ENCODE measurements around the gene CASK.

GRCh38 chrX:41629539-41629938 lies 293.8 kb downstream of the CASK start:
- TF ChIP-seq, protein P1, sequence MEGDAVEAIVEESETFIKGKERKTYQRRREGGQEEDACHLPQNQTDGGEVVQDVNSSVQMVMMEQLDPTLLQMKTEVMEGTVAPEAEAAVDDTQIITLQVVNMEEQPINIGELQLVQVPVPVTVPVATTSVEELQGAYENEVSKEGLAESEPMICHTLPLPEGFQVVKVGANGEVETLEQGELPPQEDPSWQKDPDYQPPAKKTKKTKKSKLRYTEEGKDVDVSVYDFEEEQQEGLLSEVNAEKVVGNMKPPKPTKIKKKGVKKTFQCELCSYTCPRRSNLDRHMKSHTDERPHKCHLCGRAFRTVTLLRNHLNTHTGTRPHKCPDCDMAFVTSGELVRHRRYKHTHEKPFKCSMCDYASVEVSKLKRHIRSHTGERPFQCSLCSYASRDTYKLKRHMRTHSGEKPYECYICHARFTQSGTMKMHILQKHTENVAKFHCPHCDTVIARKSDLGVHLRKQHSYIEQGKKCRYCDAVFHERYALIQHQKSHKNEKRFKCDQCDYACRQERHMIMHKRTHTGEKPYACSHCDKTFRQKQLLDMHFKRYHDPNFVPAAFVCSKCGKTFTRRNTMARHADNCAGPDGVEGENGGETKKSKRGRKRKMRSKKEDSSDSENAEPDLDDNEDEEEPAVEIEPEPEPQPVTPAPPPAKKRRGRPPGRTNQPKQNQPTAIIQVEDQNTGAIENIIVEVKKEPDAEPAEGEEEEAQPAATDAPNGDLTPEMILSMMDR (IDR thresholded peaks at IDR 0.05), result no peak
- TF ChIP-seq TCF7L2 (IDR thresholded peaks at IDR 0.05; ENCODE audit: low read depth, low read length), result no peak

Measured in Panc1 (cell line).